GM23338 (cell line): ENCODE measurements around the gene DOCK6. TPM values are rescaled to one million over a fixed set of nuclear protein-coding genes. Genes with fewer than 3 reads are reported as not detected.

Experiments used
- ATAC-seq: fragments of 200-7000 bp; cut with Tn5 transposase; 3 replicates; pipeline ENCODE4 v1.9.1; 2020
- DNase-seq: peaks from one replicate; pipeline ENCODE4 v3.0.0-alpha.2; 2015; ENCODE audit warnings: low spot score
- H2AFZ ChIP-seq: fragments of 200-600 bp; sonication (generic); 2 replicates; pipeline ENCODE4 v1.8.0; 2016; ENCODE audit warnings: antibody characterized with exemption, mild to moderate bottlenecking, moderate library complexity
- H3F3A ChIP-seq: fragments of 200-600 bp; sonication (generic); replicated peaks from 2 replicates; pipeline ENCODE4 v1.8.0; 2017; ENCODE audit warnings: antibody characterized with exemption, mixed run types, low read depth
- H3K27ac ChIP-seq: fragments of 200-600 bp; sonication (generic); 2 replicates; pipeline ENCODE4 v1.6.1; 2016; ENCODE audit warnings: low read depth
- H3K27me3 ChIP-seq: fragments of 200-600 bp; sonication (generic); 2 replicates; pipeline ENCODE4 v1.8.0; 2016; ENCODE audit warnings: mild to moderate bottlenecking, mixed run types, moderate library complexity; ENCODE audit not compliant: insufficient read depth
- H3K36me3 ChIP-seq: fragments of 200-600 bp; sonication (generic); 2 replicates; pipeline ENCODE4 v1.8.0; 2016; ENCODE audit warnings: mild to moderate bottlenecking; ENCODE audit not compliant: insufficient read depth
- H3K4me1 ChIP-seq: fragments of 200-600 bp; sonication (generic); 2 replicates; pipeline ENCODE4 v1.8.0; 2016; ENCODE audit warnings: mild to moderate bottlenecking, moderate library complexity; ENCODE audit not compliant: insufficient read depth
- H3K4me2 ChIP-seq: fragments of 200-600 bp; sonication (generic); 2 replicates; pipeline ENCODE4 v1.7.1; 2017; ENCODE audit warnings: mixed run types
- H3K4me3 ChIP-seq: fragments of 200-600 bp; sonication (generic); 2 replicates; pipeline ENCODE4 v1.6.1; 2016; ENCODE audit warnings: mixed run types
- H3K79me2 ChIP-seq: fragments of 200-600 bp; sonication (generic); replicated peaks from 2 replicates; pipeline ENCODE4 v1.8.0; 2017; ENCODE audit warnings: mild to moderate bottlenecking; ENCODE audit not compliant: insufficient read depth
- H3K9me2 ChIP-seq: fragments of 200-600 bp; sonication (generic); 2 replicates; pipeline ENCODE4 v1.8.0; 2017; ENCODE audit not compliant: insufficient read depth
- H4K20me1 ChIP-seq: fragments of 200-600 bp; sonication (generic); replicated peaks from 2 replicates; pipeline ENCODE4 v1.8.0; 2017; ENCODE audit warnings: mild to moderate bottlenecking; ENCODE audit not compliant: insufficient read depth
- H3K27ac Mint-ChIP-seq: 2 replicates; pipeline ENCODE4 v1.8.0; 2020; ENCODE audit warnings: inconsistent platforms, mild to moderate bottlenecking, moderate library complexity, mixed read lengths
- H3K27me3 Mint-ChIP-seq: 3 replicates; pipeline ENCODE4 v1.8.0; 2022; ENCODE audit warnings: low read depth, mild to moderate bottlenecking, moderate library complexity, mixed read lengths, inconsistent platforms; ENCODE audit not compliant: insufficient read depth, poor library complexity
- H3K36me3 Mint-ChIP-seq: 3 replicates; pipeline ENCODE4 v1.8.0; 2021; ENCODE audit warnings: low read depth, mild to moderate bottlenecking, inconsistent platforms, moderate library complexity, mixed read lengths
- H3K4me1 Mint-ChIP-seq: 3 replicates; pipeline ENCODE4 v1.8.0; 2020; ENCODE audit warnings: mild to moderate bottlenecking, inconsistent platforms, mixed read lengths
- H3K4me3 Mint-ChIP-seq: 3 replicates; pipeline ENCODE4 v1.8.0; 2021; ENCODE audit warnings: moderate library complexity, mild to moderate bottlenecking, inconsistent platforms, mixed read lengths
- H3K9me3 Mint-ChIP-seq: 3 replicates; pipeline ENCODE4 v1.8.0; 2020; ENCODE audit warnings: moderate library complexity, mild to moderate bottlenecking, inconsistent platforms, mixed read lengths
- CREB1 ChIP-seq: fragments of 250-450 bp; sonication (Bioruptor Pico); IDR thresholded peaks from 2 replicates; pipeline ENCODE4 v1.5.0; 2020; ENCODE audit warnings: low read depth, mild to moderate bottlenecking, moderate library complexity
- EZH2 ChIP-seq: fragments of 200-600 bp; sonication (generic); IDR thresholded peaks from one replicate; pipeline ENCODE4 v1.8.0; 2017; ENCODE audit warnings: antibody characterized with exemption, mild to moderate bottlenecking, low read depth; ENCODE audit not compliant: unreplicated experiment
- EZH2phosphoT487 ChIP-seq: fragments of 200-600 bp; sonication (generic); IDR thresholded peaks from one replicate; pipeline ENCODE4 v1.8.1; 2018; ENCODE audit warnings: antibody characterized with exemption; ENCODE audit not compliant: unreplicated experiment
- NANOG ChIP-seq: IDR thresholded peaks from 2 replicates; pipeline ENCODE4 v1.6.1; 2016; ENCODE audit warnings: antibody characterized with exemption, borderline replicate concordance
- POLR2AphosphoS5 ChIP-seq: IDR thresholded peaks from 2 replicates; pipeline ENCODE4 v1.6.1; 2016; ENCODE audit warnings: antibody characterized with exemption, low read depth
- STAT1 ChIP-seq: IDR thresholded peaks from one replicate; pipeline ENCODE4 v1.6.1; 2016; ENCODE audit warnings: antibody characterized with exemption; ENCODE audit not compliant: unreplicated experiment
- ZNF331 ChIP-seq: fragments of 250-450 bp; sonication (Bioruptor Pico); IDR thresholded peaks from 2 replicates; pipeline ENCODE4 v1.5.0; 2020; ENCODE audit warnings: low read depth, mild to moderate bottlenecking, moderate library complexity
- polyA plus RNA-seq: library from polyadenylated mRNA; unstranded; fragments of >200 nt; fragmentation: Nextera tagmentation; extraction: Ambion mirVana; gene quantifications from 2 replicates; pipeline ENCODE4 v1.2.1, GENCODE V29; 2016
- total RNA-seq: library from RNA; depleted of rRNA; stranded (reverse); fragments of >200 nt; shearing (Covaris generic); gene quantifications from 2 replicates; pipeline ENCODE4 v1.2.3, GENCODE V29; 2014
- TF ChIP-seq, protein P1 (sequence below): IDR thresholded peaks from 2 replicates; pipeline ENCODE4 v1.6.1; 2016; ENCODE audit warnings: antibody characterized with exemption
- TF ChIP-seq, protein P2 (sequence below): IDR thresholded peaks from one replicate; pipeline ENCODE4 v1.6.1; 2018; ENCODE audit warnings: antibody characterized with exemption; ENCODE audit not compliant: unreplicated experiment
- TF ChIP-seq, protein P3 (sequence below), 2 experiments: fragments of 200-600 bp in 1 of 2; sonication (generic) in 1 of 2; conservative IDR thresholded peaks; 2 replicates each; pipeline versions ENCODE4 v1.5.1 to v1.6.1; 2016 to 2017; ENCODE audit warnings: antibody characterized with exemption in 2 of 2, low read depth in 2 of 2, mild to moderate bottlenecking in 2 of 2, moderate library complexity in 1 of 2

Gene DOCK6
- total and polyA plus RNA-seq, 2 experiments from 2014 or later, result 34.6 to 49.0 TPM

DNA sequence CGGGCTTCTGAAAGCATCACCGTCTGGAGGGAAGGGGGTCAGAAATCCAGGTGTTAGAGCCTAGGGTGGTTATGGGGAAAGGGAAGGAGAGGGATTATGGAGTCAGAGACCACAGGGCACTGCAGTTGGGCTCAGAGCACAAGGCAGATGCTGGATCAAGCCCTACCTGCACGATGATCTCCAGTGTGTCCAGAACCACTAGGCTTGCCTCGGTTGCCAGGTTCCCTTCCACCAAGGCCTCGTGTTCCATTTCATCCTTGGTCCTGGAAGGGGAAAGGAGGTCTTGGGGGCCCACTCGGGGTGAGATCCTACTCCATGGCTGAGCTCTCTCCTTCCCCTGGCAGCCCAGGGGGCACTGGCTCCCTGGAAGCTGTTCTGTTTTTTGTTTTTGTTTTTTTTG is 47.9 kb downstream of the DOCK6 start (continued):
- TF ChIP-seq, protein P1, sequence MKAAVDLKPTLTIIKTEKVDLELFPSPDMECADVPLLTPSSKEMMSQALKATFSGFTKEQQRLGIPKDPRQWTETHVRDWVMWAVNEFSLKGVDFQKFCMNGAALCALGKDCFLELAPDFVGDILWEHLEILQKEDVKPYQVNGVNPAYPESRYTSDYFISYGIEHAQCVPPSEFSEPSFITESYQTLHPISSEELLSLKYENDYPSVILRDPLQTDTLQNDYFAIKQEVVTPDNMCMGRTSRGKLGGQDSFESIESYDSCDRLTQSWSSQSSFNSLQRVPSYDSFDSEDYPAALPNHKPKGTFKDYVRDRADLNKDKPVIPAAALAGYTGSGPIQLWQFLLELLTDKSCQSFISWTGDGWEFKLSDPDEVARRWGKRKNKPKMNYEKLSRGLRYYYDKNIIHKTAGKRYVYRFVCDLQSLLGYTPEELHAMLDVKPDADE, result no peak
- TF ChIP-seq NANOG, result no peak

DNA sequence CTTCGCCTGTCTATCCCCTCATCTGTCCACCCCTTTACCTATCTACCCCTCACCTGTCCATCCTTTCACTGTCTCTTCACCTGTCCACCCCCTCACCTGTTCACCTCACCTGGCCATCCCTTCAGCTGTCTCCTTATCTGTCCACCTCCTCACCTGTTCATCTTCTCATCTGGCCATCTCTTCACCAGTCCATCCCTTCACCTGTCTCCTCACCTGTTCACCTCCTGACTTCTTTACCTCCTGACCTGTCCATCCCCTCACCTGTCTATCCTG is 51.7 kb downstream of the DOCK6 start:
- Histone ChIP-seq H3F3A (0 out of 2 replicates have a peak, but pooled peaks cover 7% of the 10 kb centered on the region), H3K79me2 (no peaks in the 10 kb centered on the region), H3K9me2 (no peaks in the 10 kb centered on the region), H3K27ac (no peak overlapping the region), H3K27me3 (no peaks in the 10 kb centered on the region), H3K4me2 (no peak overlapping the region), H2AFZ (no peak overlapping the region), H3K4me3 (no peak overlapping the region), H3K36me3 (0 out of 2 replicates have a peak, but pooled peaks cover 3% of the 10 kb centered on the region), H4K20me1 (0 out of 2 replicates have a peak, but pooled peaks cover 3% of the 10 kb centered on the region), H3K4me1 (no peaks in the 10 kb centered on the region)
- no peak for ATAC-seq
- Mint-ChIP-seq H3K27me3 (peaks cover 1% of the 10 kb centered on the region), H3K27ac (no peak overlapping the region), H3K9me3 (no peaks in the 10 kb centered on the region; the same call in 2 of the 3 replicates), H3K4me3 (no peak overlapping the region), H3K36me3 (peaks cover 17% of the 10 kb centered on the region), H3K4me1 (no peaks in the 10 kb centered on the region)
- no peak for DNase-seq
- TF ChIP-seq ZNF331, result no peak
- no peak for TF ChIP-seq POLR2AphosphoS5
- no peak for TF ChIP-seq EZH2
- TF ChIP-seq, protein P2, sequence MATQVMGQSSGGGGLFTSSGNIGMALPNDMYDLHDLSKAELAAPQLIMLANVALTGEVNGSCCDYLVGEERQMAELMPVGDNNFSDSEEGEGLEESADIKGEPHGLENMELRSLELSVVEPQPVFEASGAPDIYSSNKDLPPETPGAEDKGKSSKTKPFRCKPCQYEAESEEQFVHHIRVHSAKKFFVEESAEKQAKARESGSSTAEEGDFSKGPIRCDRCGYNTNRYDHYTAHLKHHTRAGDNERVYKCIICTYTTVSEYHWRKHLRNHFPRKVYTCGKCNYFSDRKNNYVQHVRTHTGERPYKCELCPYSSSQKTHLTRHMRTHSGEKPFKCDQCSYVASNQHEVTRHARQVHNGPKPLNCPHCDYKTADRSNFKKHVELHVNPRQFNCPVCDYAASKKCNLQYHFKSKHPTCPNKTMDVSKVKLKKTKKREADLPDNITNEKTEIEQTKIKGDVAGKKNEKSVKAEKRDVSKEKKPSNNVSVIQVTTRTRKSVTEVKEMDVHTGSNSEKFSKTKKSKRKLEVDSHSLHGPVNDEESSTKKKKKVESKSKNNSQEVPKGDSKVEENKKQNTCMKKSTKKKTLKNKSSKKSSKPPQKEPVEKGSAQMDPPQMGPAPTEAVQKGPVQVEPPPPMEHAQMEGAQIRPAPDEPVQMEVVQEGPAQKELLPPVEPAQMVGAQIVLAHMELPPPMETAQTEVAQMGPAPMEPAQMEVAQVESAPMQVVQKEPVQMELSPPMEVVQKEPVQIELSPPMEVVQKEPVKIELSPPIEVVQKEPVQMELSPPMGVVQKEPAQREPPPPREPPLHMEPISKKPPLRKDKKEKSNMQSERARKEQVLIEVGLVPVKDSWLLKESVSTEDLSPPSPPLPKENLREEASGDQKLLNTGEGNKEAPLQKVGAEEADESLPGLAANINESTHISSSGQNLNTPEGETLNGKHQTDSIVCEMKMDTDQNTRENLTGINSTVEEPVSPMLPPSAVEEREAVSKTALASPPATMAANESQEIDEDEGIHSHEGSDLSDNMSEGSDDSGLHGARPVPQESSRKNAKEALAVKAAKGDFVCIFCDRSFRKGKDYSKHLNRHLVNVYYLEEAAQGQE, result no peak
- TF ChIP-seq EZH2phosphoT487, result no peak
- TF ChIP-seq, protein P1, result no peak
- no peak for TF ChIP-seq CREB1 (CRISPR knock-in tag)
- TF ChIP-seq STAT1, result no peak
- TF ChIP-seq, protein P3, sequence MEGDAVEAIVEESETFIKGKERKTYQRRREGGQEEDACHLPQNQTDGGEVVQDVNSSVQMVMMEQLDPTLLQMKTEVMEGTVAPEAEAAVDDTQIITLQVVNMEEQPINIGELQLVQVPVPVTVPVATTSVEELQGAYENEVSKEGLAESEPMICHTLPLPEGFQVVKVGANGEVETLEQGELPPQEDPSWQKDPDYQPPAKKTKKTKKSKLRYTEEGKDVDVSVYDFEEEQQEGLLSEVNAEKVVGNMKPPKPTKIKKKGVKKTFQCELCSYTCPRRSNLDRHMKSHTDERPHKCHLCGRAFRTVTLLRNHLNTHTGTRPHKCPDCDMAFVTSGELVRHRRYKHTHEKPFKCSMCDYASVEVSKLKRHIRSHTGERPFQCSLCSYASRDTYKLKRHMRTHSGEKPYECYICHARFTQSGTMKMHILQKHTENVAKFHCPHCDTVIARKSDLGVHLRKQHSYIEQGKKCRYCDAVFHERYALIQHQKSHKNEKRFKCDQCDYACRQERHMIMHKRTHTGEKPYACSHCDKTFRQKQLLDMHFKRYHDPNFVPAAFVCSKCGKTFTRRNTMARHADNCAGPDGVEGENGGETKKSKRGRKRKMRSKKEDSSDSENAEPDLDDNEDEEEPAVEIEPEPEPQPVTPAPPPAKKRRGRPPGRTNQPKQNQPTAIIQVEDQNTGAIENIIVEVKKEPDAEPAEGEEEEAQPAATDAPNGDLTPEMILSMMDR (conservative IDR thresholded peaks at IDR 0.05; ENCODE audit: low read depth in 2 of 2), result no peak
